Muscle layer of colon (tissue), 2 donors: ENCODE data around the gene GNB2.
"Not testable (repeated sequence)": the region's sequence is repeated elsewhere in the genome, so short reads cannot be mapped to it uniquely, and the experiment has no call there.

ENCODE experiments used
- H3K27ac ChIP-seq: one replicate; pipeline ENCODE4 v1.7.0; 2013; ENCODE audit warnings: low read depth, mild to moderate bottlenecking, low read length, moderate library complexity
- H3K27me3 ChIP-seq, 2 donors: one replicate each; pipeline ENCODE4 v1.7.0; 2013; ENCODE audit warnings: low read length in 2 of 2, mild to moderate bottlenecking in 2 of 2; ENCODE audit not compliant: insufficient read depth in 2 of 2, control insufficient read depth in 1 of 2
- H3K36me3 ChIP-seq: one replicate; pipeline ENCODE4 v1.7.0; 2013; ENCODE audit warnings: mild to moderate bottlenecking, low read length; ENCODE audit not compliant: insufficient read depth
- H3K4me1 ChIP-seq: one replicate; pipeline ENCODE4 v1.7.0; 2013; ENCODE audit warnings: mild to moderate bottlenecking, low read length; ENCODE audit not compliant: insufficient read depth
- H3K4me3 ChIP-seq, 2 donors: one replicate each; pipeline ENCODE4 v1.7.0; 2013; ENCODE audit warnings: low read length in 2 of 2, low read depth in 1 of 2, mild to moderate bottlenecking in 1 of 2, moderate library complexity in 1 of 2
- H3K9ac ChIP-seq: one replicate; pipeline ENCODE4 v1.7.0; 2013; ENCODE audit warnings: low read length
- H3K9me3 ChIP-seq: one replicate; pipeline ENCODE4 v1.7.0; 2013; ENCODE audit warnings: mild to moderate bottlenecking, low read length
- donor health status: abdominal sarcoma.
- donor health status: Adenocarcinoma of cecum.

Gene GNB2

GRCh38 chr7:100711369-100711768, 37.8 kb downstream of the GNB2 start:
- Histone ChIP-seq H3K4me1 (peaks cover 10% of the 10 kb centered on the region), H3K27ac (no peak overlapping the region), H3K4me3 (no peak overlapping the region), H3K9ac (no peak overlapping the region), H3K36me3 (no peaks in the 10 kb centered on the region), H3K9me3 (no peaks in the 10 kb centered on the region), H3K27me3 (no peaks in the 10 kb centered on the region)

GRCh38 chr7:100714725-100715124, 41.2 kb downstream of the GNB2 start:
- Histone ChIP-seq H3K27ac (no peak overlapping the region), H3K27me3 (peaks cover 4% of the 10 kb centered on the region in 2 donors), H3K36me3 (no peaks in the 10 kb centered on the region), H3K9ac (no peak overlapping the region), H3K4me3 (no peak overlapping the region), H3K9me3 (no peaks in the 10 kb centered on the region), H3K4me1 (no peaks in the 10 kb centered on the region)

- not testable (repeated sequence) for H3K9ac ChIP-seq, H3K4me1 ChIP-seq, H3K9me3 ChIP-seq, H3K27ac ChIP-seq, H3K4me3 ChIP-seq, H3K36me3 ChIP-seq
- H3K27me3 ChIP-seq, result peaks cover 18 to 26% of the 10 kb centered on the region in 2 donors
Observed at GRCh38 chr7:100717073-100717472, 43.5 kb downstream of the GNB2 start.

- H3K27me3 ChIP-seq, result peaks cover 18 to 38% of the 10 kb centered on the region in 2 donors
- no peak overlapping the region for H3K27ac ChIP-seq
- no peaks in the 10 kb centered on the region for H3K4me1 ChIP-seq
- H3K9ac ChIP-seq, result no peak overlapping the region
- H3K9me3 ChIP-seq, result no peaks in the 10 kb centered on the region
- no peak overlapping the region for H3K4me3 ChIP-seq
- H3K36me3 ChIP-seq, result no peaks in the 10 kb centered on the region
Observed at GRCh38 chr7:100719523-100720278, 46.2 kb downstream of the GNB2 start.

GRCh38 chr7:100720279-100720670, 46.7 kb downstream of the GNB2 start, which contains the start of gene EPO:
Gene EPO (plus strand): TSS chr7:100720468. CDS start chr7:100720981, 513 bp downstream.
- no peaks in the 10 kb centered on the region for H3K4me1 ChIP-seq
- H3K36me3 ChIP-seq, result no peaks in the 10 kb centered on the region
- H3K27ac ChIP-seq, result no peak within 1 kb of the TSS
- no peak within 1 kb of the TSS for H3K9ac ChIP-seq
- peaks cover 18 to 38% of the 10 kb centered on the region in 2 donors for H3K27me3 ChIP-seq
- no peak within 1 kb of the TSS for H3K4me3 ChIP-seq
- H3K9me3 ChIP-seq, result no peaks in the 10 kb centered on the region

- Histone ChIP-seq H3K9ac (no peak overlapping the region), H3K36me3 (no peaks in the 10 kb centered on the region), H3K27me3 (peaks cover 18 to 38% of the 10 kb centered on the region in 2 donors), H3K4me1 (no peaks in the 10 kb centered on the region), H3K9me3 (no peaks in the 10 kb centered on the region), H3K27ac (no peak overlapping the region), H3K4me3 (no peak overlapping the region)
Observed at GRCh38 chr7:100720671-100721504, 47.3 kb downstream of the GNB2 start.

GRCh38 chr7:100721505-100721812, 47.9 kb downstream of the GNB2 start:
- Histone ChIP-seq H3K9ac (no peak overlapping the region), H3K27me3 (peaks cover 18 to 38% of the 10 kb centered on the region in 2 donors), H3K9me3 (no peaks in the 10 kb centered on the region), H3K4me1 (no peaks in the 10 kb centered on the region), H3K4me3 (no peak overlapping the region), H3K27ac (no peak overlapping the region), H3K36me3 (no peaks in the 10 kb centered on the region)

- Histone ChIP-seq H3K9me3 (no peaks in the 10 kb centered on the region), H3K4me1 (peaks cover 4% of the 10 kb centered on the region), H3K4me3 (no peak overlapping the region), H3K36me3 (no peaks in the 10 kb centered on the region), H3K9ac (no peak overlapping the region), H3K27me3 (peaks cover 18 to 38% of the 10 kb centered on the region in 2 donors), H3K27ac (no peak overlapping the region)
Observed at GRCh38 chr7:100722480-100723212, 49.1 kb downstream of the GNB2 start.

- Histone ChIP-seq H3K4me3 (no peak overlapping the region), H3K9me3 (no peaks in the 10 kb centered on the region), H3K9ac (no peak overlapping the region), H3K36me3 (no peaks in the 10 kb centered on the region), H3K4me1 (peaks cover 4% of the 10 kb centered on the region), H3K27me3 (peaks cover 18 to 38% of the 10 kb centered on the region in 2 donors), H3K27ac (no peak overlapping the region)
Observed at GRCh38 chr7:100723732-100724275, 50.3 kb downstream of the GNB2 start.

GRCh38 chr7:100724364-100724763, 50.8 kb downstream of the GNB2 start:
- H3K9me3 ChIP-seq, H3K4me3 ChIP-seq, H3K36me3 ChIP-seq, H3K4me1 ChIP-seq, H3K9ac ChIP-seq, H3K27ac ChIP-seq: not testable (repeated sequence)
- H3K27me3 ChIP-seq, result peaks cover 18 to 37% of the 10 kb centered on the region in 2 donors
